Neural progenitor cell (in vitro differentiated cells): Measurements from ENCODE around the gene HTN1. TPM values are rescaled to one million over a fixed set of nuclear protein-coding genes. Genes with fewer than 3 reads are reported as not detected.

Source experiments
- DNase-seq: peaks from one replicate; pipeline ENCODE4 v3.0.0-alpha.2; 2016; ENCODE audit warnings: low spot score
- H2AFZ ChIP-seq: fragments of 200-600 bp; sonication (generic); replicated peaks from 2 replicates; pipeline ENCODE4 v1.6.1; 2016; ENCODE audit warnings: antibody characterized with exemption
- H3F3A ChIP-seq: fragments of 200-600 bp; sonication (generic); 2 replicates; pipeline ENCODE4 v1.6.1; 2016; ENCODE audit warnings: antibody characterized with exemption, low read depth
- H3K27ac ChIP-seq: fragments of 200-600 bp; sonication (generic); 2 replicates; pipeline ENCODE4 v1.5.1; 2016; ENCODE audit warnings: mild to moderate bottlenecking
- H3K27me3 ChIP-seq: fragments of 200-600 bp; sonication (generic); 2 replicates; pipeline ENCODE4 v1.6.1; 2016; ENCODE audit warnings: mild to moderate bottlenecking, moderate library complexity
- H3K36me3 ChIP-seq: fragments of 200-600 bp; sonication (generic); 2 replicates; pipeline ENCODE4 v1.5.1; 2016
- H3K4me1 ChIP-seq: fragments of 200-600 bp; sonication (generic); 2 replicates; pipeline ENCODE4 v1.6.1; 2016; ENCODE audit warnings: mixed run types
- H3K4me2 ChIP-seq: fragments of 200-600 bp; sonication (generic); 2 replicates; pipeline ENCODE4 v1.6.1; 2016
- H3K4me3 ChIP-seq: fragments of 200-600 bp; sonication (generic); 2 replicates; pipeline ENCODE4 v1.5.1; 2016
- H3K79me2 ChIP-seq: fragments of 200-600 bp; sonication (generic); 2 replicates; pipeline ENCODE4 v1.6.1; 2016; ENCODE audit warnings: low read depth
- H3K9ac ChIP-seq: fragments of 200-600 bp; sonication (generic); 2 replicates; pipeline ENCODE4 v1.6.1; 2016
- H3K9me3 ChIP-seq: fragments of 200-600 bp; sonication (generic); 2 replicates; pipeline ENCODE4 v1.5.1; 2016; ENCODE audit warnings: low read depth
- H4K20me1 ChIP-seq: fragments of 200-600 bp; sonication (generic); 2 replicates; pipeline ENCODE4 v1.6.1; 2016; ENCODE audit warnings: low read depth
- H3K27ac Mint-ChIP-seq: 3 replicates; pipeline ENCODE4 v1.8.0; 2021; ENCODE audit warnings: mixed read lengths
- H3K27me3 Mint-ChIP-seq: 2 replicates; pipeline ENCODE4 v1.8.0; 2022; ENCODE audit warnings: low read depth, mild to moderate bottlenecking, inconsistent platforms, moderate library complexity, mixed read lengths; ENCODE audit not compliant: insufficient read depth
- H3K36me3 Mint-ChIP-seq: 3 replicates; pipeline ENCODE4 v1.8.0; 2021; ENCODE audit warnings: mixed read lengths
- H3K4me1 Mint-ChIP-seq: 3 replicates; pipeline ENCODE4 v1.8.0; 2021; ENCODE audit warnings: mixed read lengths
- H3K4me3 Mint-ChIP-seq: 3 replicates; pipeline ENCODE4 v1.8.0; 2021; ENCODE audit warnings: mild to moderate bottlenecking, moderate library complexity, mixed read lengths
- H3K9me3 Mint-ChIP-seq: 3 replicates; pipeline ENCODE4 v1.8.0; 2020; ENCODE audit warnings: mixed read lengths
- EZH2 ChIP-seq: fragments of 200-600 bp; sonication (generic); IDR thresholded peaks from 2 replicates; pipeline ENCODE4 v1.6.1; 2017; ENCODE audit warnings: antibody characterized with exemption, mild to moderate bottlenecking, moderate library complexity
- EZH2phosphoT487 ChIP-seq: fragments of 200-600 bp; sonication (generic); IDR thresholded peaks from 2 replicates; pipeline ENCODE4 v1.6.1; 2017; ENCODE audit warnings: antibody characterized with exemption
- total RNA-seq: library from RNA; depleted of rRNA; stranded (reverse); fragments of >200 nt; gene quantifications from 2 replicates; pipeline ENCODE4 v1.2.3, GENCODE V29; 2015; ENCODE audit warnings: low replicate concordance
- TF ChIP-seq, protein P1 (sequence below): fragments of 200-600 bp; sonication (generic); IDR thresholded peaks from 2 replicates; pipeline ENCODE4 v1.5.1; 2017; ENCODE audit warnings: antibody characterized with exemption, mild to moderate bottlenecking

The HTN1 gene
- total RNA-seq, 1 donor from 2014 or later, result not detected

DNA sequence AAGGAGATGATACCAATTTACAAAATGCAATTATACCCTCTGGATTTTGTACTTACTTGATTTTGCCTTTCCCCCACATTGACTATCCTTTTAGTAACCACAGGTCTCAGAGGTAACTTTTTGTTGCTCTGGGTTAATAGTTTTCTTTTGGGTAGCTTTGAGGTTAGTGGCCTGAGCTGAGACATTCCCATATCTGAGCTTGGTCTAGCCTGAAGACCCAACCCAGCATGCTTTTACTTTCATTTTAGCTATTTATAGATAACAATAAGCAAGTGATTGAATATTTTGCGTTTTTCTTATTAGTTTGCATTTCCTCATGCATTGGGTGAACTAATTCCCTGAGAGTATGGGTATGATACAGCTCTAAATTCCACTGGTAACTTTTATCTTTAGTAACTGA, 11.8 kb downstream of the HTN1 start:
- H3K36me3 Mint-ChIP-seq, result no peaks in the 10 kb centered on the region
- H3K27me3 ChIP-seq, result no peaks in the 10 kb centered on the region
- H3K9ac ChIP-seq, result no peak overlapping the region
- DNase-seq, result no peak
- H3K4me1 Mint-ChIP-seq, result no peaks in the 10 kb centered on the region
- no peak overlapping the region for H3K27ac Mint-ChIP-seq
- no peaks in the 10 kb centered on the region for H3K9me3 ChIP-seq
- H3K27ac ChIP-seq, result no peak overlapping the region
- H3F3A ChIP-seq, result no peaks in the 10 kb centered on the region
- no peaks in the 10 kb centered on the region for H3K27me3 Mint-ChIP-seq
- no peak overlapping the region for H3K4me3 Mint-ChIP-seq
- no peaks in the 10 kb centered on the region for H3K79me2 ChIP-seq
- no peak for TF ChIP-seq EZH2phosphoT487
- TF ChIP-seq, protein P1, sequence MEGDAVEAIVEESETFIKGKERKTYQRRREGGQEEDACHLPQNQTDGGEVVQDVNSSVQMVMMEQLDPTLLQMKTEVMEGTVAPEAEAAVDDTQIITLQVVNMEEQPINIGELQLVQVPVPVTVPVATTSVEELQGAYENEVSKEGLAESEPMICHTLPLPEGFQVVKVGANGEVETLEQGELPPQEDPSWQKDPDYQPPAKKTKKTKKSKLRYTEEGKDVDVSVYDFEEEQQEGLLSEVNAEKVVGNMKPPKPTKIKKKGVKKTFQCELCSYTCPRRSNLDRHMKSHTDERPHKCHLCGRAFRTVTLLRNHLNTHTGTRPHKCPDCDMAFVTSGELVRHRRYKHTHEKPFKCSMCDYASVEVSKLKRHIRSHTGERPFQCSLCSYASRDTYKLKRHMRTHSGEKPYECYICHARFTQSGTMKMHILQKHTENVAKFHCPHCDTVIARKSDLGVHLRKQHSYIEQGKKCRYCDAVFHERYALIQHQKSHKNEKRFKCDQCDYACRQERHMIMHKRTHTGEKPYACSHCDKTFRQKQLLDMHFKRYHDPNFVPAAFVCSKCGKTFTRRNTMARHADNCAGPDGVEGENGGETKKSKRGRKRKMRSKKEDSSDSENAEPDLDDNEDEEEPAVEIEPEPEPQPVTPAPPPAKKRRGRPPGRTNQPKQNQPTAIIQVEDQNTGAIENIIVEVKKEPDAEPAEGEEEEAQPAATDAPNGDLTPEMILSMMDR, result no peak
- TF ChIP-seq EZH2, result no peak
- H3K9me3 Mint-ChIP-seq, result no peaks in the 10 kb centered on the region
- H3K4me1 ChIP-seq, result peaks cover 3% of the 10 kb centered on the region
- no peak overlapping the region for H2AFZ ChIP-seq
- no peak overlapping the region for H3K4me3 ChIP-seq
- H4K20me1 ChIP-seq, result no peaks in the 10 kb centered on the region
- no peaks in the 10 kb centered on the region for H3K36me3 ChIP-seq
- no peak overlapping the region for H3K4me2 ChIP-seq

DNA sequence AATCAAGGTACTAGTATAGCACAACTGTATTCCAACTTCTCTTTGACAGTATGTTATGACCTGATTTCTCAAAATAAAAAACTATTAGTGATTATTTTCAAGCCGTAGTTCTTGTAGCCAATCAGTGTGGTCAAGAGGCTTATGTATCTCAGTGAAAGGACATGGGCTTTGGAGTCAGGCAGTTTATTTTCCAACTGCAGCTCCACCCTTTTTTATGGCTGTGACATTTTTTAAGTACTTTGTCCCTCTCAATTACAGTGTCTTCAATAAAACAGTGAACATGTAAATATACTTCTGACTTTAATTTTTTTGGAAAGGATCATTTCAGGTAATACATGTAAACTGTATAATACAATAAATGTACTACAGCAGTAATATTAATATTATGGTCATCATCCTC, 30.0 kb downstream of the HTN1 start:
- no peak overlapping the region for H2AFZ ChIP-seq
- H3K27me3 Mint-ChIP-seq, result no peaks in the 10 kb centered on the region
- no peaks in the 10 kb centered on the region for H3K4me1 ChIP-seq
- no peaks in the 10 kb centered on the region for H3K9me3 ChIP-seq
- no peak for DNase-seq
- H3K27ac Mint-ChIP-seq, result no peak overlapping the region
- H3K36me3 ChIP-seq, result no peaks in the 10 kb centered on the region
- H3K4me2 ChIP-seq, result no peak overlapping the region
- no peak overlapping the region for H3K9ac ChIP-seq
- no peaks in the 10 kb centered on the region for H3K36me3 Mint-ChIP-seq
- no peaks in the 10 kb centered on the region for H3K27me3 ChIP-seq
- H3K9me3 Mint-ChIP-seq, result peaks cover 3% of the 10 kb centered on the region
- no peak overlapping the region for H3K27ac ChIP-seq
- H3F3A ChIP-seq, result no peaks in the 10 kb centered on the region
- no peak overlapping the region for H3K4me3 Mint-ChIP-seq
- H3K79me2 ChIP-seq, result no peaks in the 10 kb centered on the region
- TF ChIP-seq EZH2 (no peak), EZH2phosphoT487 (no peak)
- TF ChIP-seq, protein P1, result no peak
- no peaks in the 10 kb centered on the region for H4K20me1 ChIP-seq
- no peak overlapping the region for H3K4me3 ChIP-seq
- H3K4me1 Mint-ChIP-seq, result no peaks in the 10 kb centered on the region

DNA sequence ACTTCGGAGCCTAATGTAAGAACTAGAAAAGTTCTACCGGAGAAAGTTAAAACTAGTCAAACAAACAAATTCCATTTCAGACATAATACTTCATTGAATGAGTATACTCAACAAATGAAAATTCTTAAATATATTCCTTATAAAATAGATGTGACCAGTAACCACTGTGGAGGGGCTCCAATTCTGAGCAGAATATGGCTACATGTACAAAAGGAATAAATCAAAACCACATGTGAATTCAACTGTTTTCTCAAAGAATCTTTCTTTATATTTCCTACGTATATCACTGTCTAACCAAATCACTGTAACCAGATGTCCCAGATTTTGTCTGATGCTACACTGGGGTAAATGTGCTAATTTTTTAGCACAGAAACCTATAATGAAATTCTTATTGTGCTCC, 49.0 kb downstream of the HTN1 start:
- Histone ChIP-seq H3K79me2 (no peaks in the 10 kb centered on the region), H3K36me3 (no peaks in the 10 kb centered on the region), H3K9ac (no peak overlapping the region), H4K20me1 (no peaks in the 10 kb centered on the region), H3K27ac (no peak overlapping the region), H3K4me3 (no peak overlapping the region), H3F3A (no peaks in the 10 kb centered on the region), H3K4me1 (no peaks in the 10 kb centered on the region), H3K9me3 (no peaks in the 10 kb centered on the region), H2AFZ (no peak overlapping the region), H3K27me3 (no peaks in the 10 kb centered on the region), H3K4me2 (no peak overlapping the region)
- no peak overlapping the region for H3K27ac Mint-ChIP-seq
- TF ChIP-seq EZH2 (no peak), EZH2phosphoT487 (no peak)
- TF ChIP-seq, protein P1, result no peak
- no peaks in the 10 kb centered on the region for H3K9me3 Mint-ChIP-seq
- no peak overlapping the region for H3K4me3 Mint-ChIP-seq
- no peaks in the 10 kb centered on the region for H3K36me3 Mint-ChIP-seq
- no peaks in the 10 kb centered on the region for H3K27me3 Mint-ChIP-seq
- DNase-seq, result no peak
- no peaks in the 10 kb centered on the region for H3K4me1 Mint-ChIP-seq

Other genes with a start within 250 kb of the HTN1 start
- gene SULT1E1, start 190.3 kb upstream of the HTN1 start, total RNA-seq, result not detected in 2 replicates
- gene CSN1S1, start 119.4 kb upstream of the HTN1 start, total RNA-seq, result not detected in 2 replicates
- gene CSN2, start 84.7 kb upstream of the HTN1 start, total RNA-seq, result not detected in 2 replicates
- not detected in 2 replicates for gene STATH, start 54.5 kb upstream of the HTN1 start, total RNA-seq
- not detected in 2 replicates for gene HTN3, start 22.0 kb upstream of the HTN1 start, total RNA-seq
- not detected in 2 replicates for gene PRR27, start 103.8 kb downstream of the HTN1 start, total RNA-seq
- not detected in 2 replicates for gene ODAM, start 145.3 kb downstream of the HTN1 start, total RNA-seq
- gene FDCSP, start 175.7 kb downstream of the HTN1 start, total RNA-seq, result not detected in 2 replicates
- gene CSN3, start 192.2 kb downstream of the HTN1 start, total RNA-seq, result not detected in 2 replicates